Breast epithelium (tissue), 4 donors: ENCODE data around the gene FOXI1. TPM values are rescaled to one million over a fixed set of nuclear protein-coding genes. Genes with fewer than 3 reads are reported as not detected.

Experiments
- DNase-seq, 2 donors: peaks; one replicate each; pipeline ENCODE4 v3.0.0-alpha.2; 2019; ENCODE audit warnings: low spot score in 2 of 2
- H3K27ac ChIP-seq, 2 donors: fragments of 200-600 bp; sonication (generic) in 1 of 2; one replicate each; pipeline ENCODE4 v1.5.1; 2016 to 2019; ENCODE audit warnings: mild to moderate bottlenecking in 1 of 2
- H3K27me3 ChIP-seq, 2 donors: fragments of 200-600 bp; sonication (generic) in 1 of 2; one replicate each; pipeline versions ENCODE4 v1.5.1 to v1.6.0; 2017 to 2019; ENCODE audit warnings: control low read depth in 1 of 2, mild to moderate bottlenecking in 1 of 2
- H3K36me3 ChIP-seq: fragments of 200-600 bp; one replicate; pipeline ENCODE4 v1.5.1; 2019
- H3K4me1 ChIP-seq, 2 donors: fragments of 200-600 bp; sonication (generic); one replicate each; pipeline ENCODE4 v1.5.1; 2016 to 2019; ENCODE audit warnings: control low read depth in 1 of 2
- H3K4me3 ChIP-seq, 3 donors: fragments of 200-600 bp; sonication (generic); 1 replicate in 2 of 3; 2 replicates in 1 of 3; pipeline ENCODE4 v1.5.1; 2016 to 2019; ENCODE audit warnings: mild to moderate bottlenecking in 3 of 3, moderate library complexity in 2 of 3
- H3K9me3 ChIP-seq, 2 donors: fragments of 200-600 bp; sonication (generic) in 1 of 2; one replicate each; pipeline ENCODE4 v1.5.1; 2016 to 2019; ENCODE audit warnings: control low read depth in 1 of 2
- CTCF ChIP-seq, 3 donors: fragments of 450-650 bp; IDR thresholded peaks; one replicate each; pipeline ENCODE4 v1.5.1; 2016 to 2017; ENCODE audit warnings: antibody characterized with exemption in 3 of 3, mild to moderate bottlenecking in 3 of 3, moderate library complexity in 3 of 3
- POLR2A ChIP-seq: fragments of 450-650 bp; IDR thresholded peaks from one replicate; pipeline ENCODE4 v1.6.1; 2016; ENCODE audit warnings: antibody characterized with exemption, mild to moderate bottlenecking, moderate library complexity
- POLR2AphosphoS5 ChIP-seq, 3 donors: sonication (generic); formaldehyde crosslinking; IDR thresholded peaks; one replicate each; pipeline ENCODE4 v1.6.1; 2017; ENCODE audit warnings: antibody characterized with exemption in 3 of 3
- intact Hi-C: fragments of 100-400 bp; cut with DNase I; formaldehyde crosslinking; loops from one replicate; pipeline ENCODE4 v1.15.1; 2023; ENCODE audit warnings: low total_unique reads
- total RNA-seq, 3 donors: library from RNA; depleted of rRNA; stranded (reverse); fragments of >200 nt; gene quantifications; one replicate each; pipeline ENCODE4 v1.1.0, GENCODE V29; 2016

The FOXI1 gene
- total RNA-seq, 3 donors from 2014 or later: 1.3 to 7.9 TPM; not detected in 1

DNA sequence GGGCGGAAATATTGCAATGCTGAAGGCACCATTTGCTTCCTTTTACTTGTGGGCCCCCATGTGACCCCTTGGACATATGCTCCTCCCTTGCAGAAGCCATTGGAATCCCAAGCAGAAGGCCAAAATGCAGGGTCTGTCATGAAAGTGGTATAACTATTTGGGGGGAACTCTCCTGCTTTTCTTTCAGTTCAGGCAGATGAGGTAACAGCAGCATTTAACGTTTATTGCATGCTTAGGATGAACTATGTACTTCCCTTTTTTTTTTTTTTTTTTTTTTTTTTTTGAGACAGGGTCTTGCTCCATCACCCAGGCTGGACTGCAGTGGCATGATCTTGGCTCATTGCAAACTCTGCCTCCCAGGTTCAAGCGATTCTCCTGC is 7.8 kb downstream of the FOXI1 start:
- H3K4me3 ChIP-seq: no peak overlapping the region
- no peak for DNase-seq
- no peak for TF ChIP-seq POLR2A
- no peak for TF ChIP-seq POLR2AphosphoS5 (IDR thresholded peaks at IDR 0.05)
- no peak for TF ChIP-seq CTCF (IDR thresholded peaks at IDR 0.05)
- H3K27me3 ChIP-seq: no peaks in the 10 kb centered on the region
- intact Hi-C loops: no loop called here
- H3K4me1 ChIP-seq: no peaks in the 10 kb centered on the region
- H3K36me3 ChIP-seq: no peaks in the 10 kb centered on the region
- no peaks in the 10 kb centered on the region for H3K9me3 ChIP-seq
- no peak overlapping the region for H3K27ac ChIP-seq

GRCh38 chr5:170114271-170114670 is 8.6 kb downstream of the FOXI1 start:
- H3K27ac ChIP-seq: no peak overlapping the region
- no peaks in the 10 kb centered on the region for H3K27me3 ChIP-seq
- H3K9me3 ChIP-seq: no peaks in the 10 kb centered on the region
- H3K36me3 ChIP-seq: no peaks in the 10 kb centered on the region
- intact Hi-C loops: no loop called here
- no peak for DNase-seq
- H3K4me1 ChIP-seq: no peaks in the 10 kb centered on the region
- TF ChIP-seq CTCF (IDR thresholded peaks at IDR 0.05) (no peak), POLR2A (no peak), POLR2AphosphoS5 (IDR thresholded peaks at IDR 0.05) (no peak)
- H3K4me3 ChIP-seq: no peak overlapping the region

GRCh38 chr5:170115925-170116324 is 10.2 kb downstream of the FOXI1 start:
- Histone ChIP-seq H3K27me3 (no peaks in the 10 kb centered on the region), H3K4me3 (no peak overlapping the region), H3K9me3 (no peaks in the 10 kb centered on the region), H3K4me1 (no peaks in the 10 kb centered on the region), H3K27ac (no peak overlapping the region), H3K36me3 (no peaks in the 10 kb centered on the region)
- DNase-seq: no peak
- intact Hi-C loops: no loop called here
- no peak for TF ChIP-seq CTCF (IDR thresholded peaks at IDR 0.05)
- TF ChIP-seq POLR2A: no peak
- no peak for TF ChIP-seq POLR2AphosphoS5 (IDR thresholded peaks at IDR 0.05)

DNA sequence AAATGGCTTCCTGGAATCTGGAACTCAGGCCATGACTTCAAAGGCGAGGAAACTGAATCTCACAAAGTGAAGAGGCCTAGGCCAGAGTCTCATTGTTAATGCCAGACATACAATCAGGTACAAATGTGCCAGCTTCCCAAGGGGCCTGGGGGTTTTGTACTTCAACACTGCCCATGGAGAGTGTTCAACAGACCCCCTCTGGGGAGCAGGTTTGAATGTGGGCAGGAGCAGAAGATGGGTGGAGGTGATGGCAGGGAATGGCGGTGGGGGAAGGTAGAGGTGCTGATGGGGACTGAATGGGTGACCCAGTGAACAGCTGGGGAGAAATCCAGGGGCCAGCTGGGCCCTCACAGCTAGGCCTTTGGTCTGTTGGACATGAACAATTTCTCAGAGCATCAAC is 12.0 kb downstream of the FOXI1 start:
- no peaks in the 10 kb centered on the region for H3K9me3 ChIP-seq
- TF ChIP-seq CTCF (IDR thresholded peaks at IDR 0.05): no peak
- no peak for TF ChIP-seq POLR2A
- TF ChIP-seq POLR2AphosphoS5 (IDR thresholded peaks at IDR 0.05): no peak
- no peak for DNase-seq
- H3K27ac ChIP-seq: no peak overlapping the region
- H3K4me1 ChIP-seq: no peaks in the 10 kb centered on the region
- H3K36me3 ChIP-seq: no peaks in the 10 kb centered on the region
- H3K4me3 ChIP-seq: no peak overlapping the region
- intact Hi-C loops: no loop called here
- no peaks in the 10 kb centered on the region for H3K27me3 ChIP-seq

GRCh38 chr5:170120576-170120975 is 14.9 kb downstream of the FOXI1 start:
- no peak for DNase-seq
- intact Hi-C loops: no loop called here
- no peaks in the 10 kb centered on the region for H3K36me3 ChIP-seq

More at GRCh38 chr5:170120576-170120975, 14.9 kb downstream of the FOXI1 start:
- Histone ChIP-seq H3K27ac (no peak overlapping the region), H3K4me1 (no peaks in the 10 kb centered on the region), H3K4me3 (no peak overlapping the region), H3K9me3 (peaks cover 0 to 4% of the 10 kb centered on the region in 2 donors), H3K27me3 (no peaks in the 10 kb centered on the region)
- no peak for TF ChIP-seq POLR2A
- no peak for TF ChIP-seq POLR2AphosphoS5 (IDR thresholded peaks at IDR 0.05)
- TF ChIP-seq CTCF (IDR thresholded peaks at IDR 0.05): no peak
